Tibial nerve (tissue), 4 donors: ENCODE measurements around the gene KRT75. TPM values are rescaled to one million over a fixed set of nuclear protein-coding genes. Genes with fewer than 3 reads are reported as not detected.
A peak's percentile ranks its signal among the peaks of the same experiment; 100 is the strongest.

Experiments used
- DNase-seq, 2 donors: peaks; one replicate each; pipeline ENCODE4 v3.0.0-alpha.2; 2019; ENCODE audit warnings: low spot score in 2 of 2
- H3K27ac ChIP-seq, 4 donors: fragments of 200-600 bp; sonication (generic) in 3 of 4; one replicate each; pipeline ENCODE4 v1.5.1; 2017 to 2019; ENCODE audit warnings: mild to moderate bottlenecking in 1 of 4
- H3K27me3 ChIP-seq, 2 donors: fragments of 200-600 bp; sonication (generic) in 1 of 2; one replicate each; pipeline versions ENCODE4 v1.5.1 to v1.6.0; 2017 to 2019
- H3K36me3 ChIP-seq, 3 donors: fragments of 200-600 bp; sonication (generic); one replicate each; pipeline ENCODE4 v1.5.1; 2018 to 2019
- H3K4me1 ChIP-seq, 4 donors: fragments of 200-600 bp; sonication (generic) in 3 of 4; one replicate each; pipeline ENCODE4 v1.5.1; 2017 to 2019
- H3K4me3 ChIP-seq, 4 donors: fragments of 200-600 bp; sonication (generic) in 3 of 4; one replicate each; pipeline ENCODE4 v1.5.1; 2017 to 2019; ENCODE audit warnings: mild to moderate bottlenecking in 1 of 4, moderate library complexity in 1 of 4
- H3K9me3 ChIP-seq, 4 donors: fragments of 200-600 bp; sonication (generic) in 3 of 4; one replicate each; pipeline ENCODE4 v1.5.1; 2017 to 2019
- CTCF ChIP-seq, 5 experiments: fragments of 200-600 bp in 3 of 5; fragments of 450-650 bp in 2 of 5; sonication (generic) in 3 of 5; IDR thresholded peaks; one replicate each; pipeline ENCODE4 v1.5.1; 2016 to 2019; ENCODE audit warnings: antibody characterized with exemption in 5 of 5, mild to moderate bottlenecking in 3 of 5, moderate library complexity in 2 of 5
- EP300 ChIP-seq, 2 donors: sonication (generic); formaldehyde crosslinking; IDR thresholded peaks; one replicate each; pipeline ENCODE4 v1.6.1; 2017; ENCODE audit warnings: antibody characterized with exemption in 2 of 2, mild to moderate bottlenecking in 1 of 2
- POLR2A ChIP-seq, 2 donors: fragments of 450-650 bp; IDR thresholded peaks; one replicate each; pipeline ENCODE4 v1.6.1; 2017; ENCODE audit warnings: antibody characterized with exemption in 2 of 2, mild to moderate bottlenecking in 2 of 2, moderate library complexity in 2 of 2
- WGBS, 2 donors: methylation state at CpG; one replicate each; pipeline ENCODE4 v1.1.5; 2018; 5-methylcytosine and 5-hydroxymethylcytosine counted together
- total RNA-seq, 4 donors: library from RNA; depleted of rRNA; stranded (reverse); fragments of >200 nt; gene quantifications; one replicate each; pipeline ENCODE4 v1.1.0, GENCODE V29; 2016

The KRT75 gene
- total RNA-seq, 4 donors from 2014 or later: not detected

- 75 to 80% methylated on average over 13 of the region's 13 CpGs for WGBS, 2 donors
- TF ChIP-seq EP300 (IDR thresholded peaks at IDR 0.05) (no peak), CTCF (IDR thresholded peaks at IDR 0.05) (no peak)
- Histone ChIP-seq H3K4me3 (no peak overlapping the region), H3K9me3 (no peaks in the 10 kb centered on the region), H3K36me3 (no peaks in the 10 kb centered on the region), H3K27me3 (peaks cover 0 to under 1% of the 10 kb centered on the region in 2 donors), H3K27ac (no peak overlapping the region), H3K4me1 (peaks cover 0 to 5% (median 0%) of the 10 kb centered on the region in 4 donors)
- no peak for DNase-seq
Measured at GRCh38 chr12:52394836-52395405, 39.2 kb downstream of the KRT75 start.

- Histone ChIP-seq H3K4me3 (no peak overlapping the region), H3K36me3 (no peaks in the 10 kb centered on the region), H3K4me1 (peaks cover 0 to 5% (median 0%) of the 10 kb centered on the region in 4 donors), H3K9me3 (no peaks in the 10 kb centered on the region), H3K27ac (no peak overlapping the region), H3K27me3 (peaks cover 0 to 6% of the 10 kb centered on the region in 2 donors)
- DNase-seq: no peak
- TF ChIP-seq EP300 (IDR thresholded peaks at IDR 0.05): no peak
- TF ChIP-seq CTCF (IDR thresholded peaks at IDR 0.05): no peak
- TF ChIP-seq POLR2A (IDR thresholded peaks at IDR 0.05): no peak
- 91 to 95% methylated on average over 7 of the region's 7 CpGs for WGBS, 2 donors
Measured at GRCh38 chr12:52392465-52393007, 41.6 kb downstream of the KRT75 start.

GRCh38 chr12:52391618-52392002, 42.6 kb downstream of the KRT75 start:
- peaks cover 0 to 5% (median 0%) of the 10 kb centered on the region in 4 donors for H3K4me1 ChIP-seq
- no peak overlapping the region for H3K4me3 ChIP-seq
- TF ChIP-seq EP300 (IDR thresholded peaks at IDR 0.05): no peak
- TF ChIP-seq CTCF (IDR thresholded peaks at IDR 0.05): no peak
- TF ChIP-seq POLR2A (IDR thresholded peaks at IDR 0.05): no peak
- peaks cover 0 to 6% of the 10 kb centered on the region in 2 donors for H3K27me3 ChIP-seq
- H3K9me3 ChIP-seq: no peaks in the 10 kb centered on the region
- H3K27ac ChIP-seq: no peak overlapping the region
- 18 to 20% methylated on average over 3 to 4 of the region's 4 CpGs for WGBS, 2 donors
- H3K36me3 ChIP-seq: no peaks in the 10 kb centered on the region
- DNase-seq: no peak

GRCh38 chr12:52390739-52391617, 43.2 kb downstream of the KRT75 start:
- peaks cover 0 to 5% (median 0%) of the 10 kb centered on the region in 4 donors for H3K4me1 ChIP-seq
- WGBS, 2 donors: 64 to 67% methylated on average over 9 to 11 of the region's 11 CpGs
- TF ChIP-seq POLR2A (IDR thresholded peaks at IDR 0.05) (no peak), CTCF (IDR thresholded peaks at IDR 0.05) (peak in 4 of 5 experiments; percentile 11 to 58 (median 44)), EP300 (IDR thresholded peaks at IDR 0.05) (no peak)
- no peak overlapping the region for H3K4me3 ChIP-seq
- peaks cover 0 to 6% of the 10 kb centered on the region in 2 donors for H3K27me3 ChIP-seq
- no peak for DNase-seq
- H3K9me3 ChIP-seq: no peaks in the 10 kb centered on the region
- no peak overlapping the region for H3K27ac ChIP-seq
- no peaks in the 10 kb centered on the region for H3K36me3 ChIP-seq
